Measurements from ENCODE around the gene FHAD1.

Gene FHAD1

GRCh38 chr1:15201221-15201620, 45.8 kb upstream of the FHAD1 start:
- Histone ChIP-seq H3K4me1 (ENCODE audit: low read length) (no peaks in the 10 kb centered on the region), H3K79me2 (ENCODE audit: low read length) (no peaks in the 10 kb centered on the region), H3K4me3 (ENCODE audit: low read length) (no peak overlapping the region), H3F3A (ENCODE audit: insufficient read depth, low read length) (no peaks in the 10 kb centered on the region), H4K20me1 (ENCODE audit: insufficient read depth, low read length) (no peaks in the 10 kb centered on the region), H3K27me3 (replicated peaks; ENCODE audit: insufficient read depth, low read length) (no peaks in the 10 kb centered on the region), H3K9me3 (replicated peaks; ENCODE audit: insufficient read depth, low read length) (no peaks in the 10 kb centered on the region), H3K27ac (ENCODE audit: low read length) (no peak overlapping the region), H3K36me3 (replicated peaks; ENCODE audit: insufficient read depth, low read length) (no peaks in the 10 kb centered on the region), H2AFZ (ENCODE audit: low read length) (no peak overlapping the region), H3K9me2 (replicated peaks; ENCODE audit: insufficient read depth, low read length) (no peaks in the 10 kb centered on the region), H3K9ac (ENCODE audit: low read length) (no peak overlapping the region), H3K4me2 (ENCODE audit: low read depth, low read length) (no peak overlapping the region)
- no peak for DNase-seq
- no peak for TF ChIP-seq EZH2 (optimal IDR thresholded peaks at IDR 0.05; ENCODE audit: low read depth, low read length)
- no peak for TF ChIP-seq EZH2phosphoT487 (IDR thresholded peaks at IDR 0.05; ENCODE audit: low read length)
- TF ChIP-seq, protein P1, sequence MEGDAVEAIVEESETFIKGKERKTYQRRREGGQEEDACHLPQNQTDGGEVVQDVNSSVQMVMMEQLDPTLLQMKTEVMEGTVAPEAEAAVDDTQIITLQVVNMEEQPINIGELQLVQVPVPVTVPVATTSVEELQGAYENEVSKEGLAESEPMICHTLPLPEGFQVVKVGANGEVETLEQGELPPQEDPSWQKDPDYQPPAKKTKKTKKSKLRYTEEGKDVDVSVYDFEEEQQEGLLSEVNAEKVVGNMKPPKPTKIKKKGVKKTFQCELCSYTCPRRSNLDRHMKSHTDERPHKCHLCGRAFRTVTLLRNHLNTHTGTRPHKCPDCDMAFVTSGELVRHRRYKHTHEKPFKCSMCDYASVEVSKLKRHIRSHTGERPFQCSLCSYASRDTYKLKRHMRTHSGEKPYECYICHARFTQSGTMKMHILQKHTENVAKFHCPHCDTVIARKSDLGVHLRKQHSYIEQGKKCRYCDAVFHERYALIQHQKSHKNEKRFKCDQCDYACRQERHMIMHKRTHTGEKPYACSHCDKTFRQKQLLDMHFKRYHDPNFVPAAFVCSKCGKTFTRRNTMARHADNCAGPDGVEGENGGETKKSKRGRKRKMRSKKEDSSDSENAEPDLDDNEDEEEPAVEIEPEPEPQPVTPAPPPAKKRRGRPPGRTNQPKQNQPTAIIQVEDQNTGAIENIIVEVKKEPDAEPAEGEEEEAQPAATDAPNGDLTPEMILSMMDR (IDR thresholded peaks at IDR 0.05; ENCODE audit: low read length): no peak

GRCh38 chr1:15201849-15202551, 45.0 kb upstream of the FHAD1 start:
- no peaks in the 10 kb centered on the region for H3K27me3 ChIP-seq (replicated peaks; ENCODE audit: insufficient read depth, low read length)
- TF ChIP-seq EZH2phosphoT487 (IDR thresholded peaks at IDR 0.05; ENCODE audit: low read length) (no peak), EZH2 (optimal IDR thresholded peaks at IDR 0.05; ENCODE audit: low read depth, low read length) (no peak)
- TF ChIP-seq, protein P1 (IDR thresholded peaks at IDR 0.05; ENCODE audit: low read length): no peak
- no peak overlapping the region for H3K9ac ChIP-seq (ENCODE audit: low read length)
- DNase-seq: no peak
- H3K4me3 ChIP-seq (ENCODE audit: low read length): no peak overlapping the region
- no peak overlapping the region for H3K4me2 ChIP-seq (ENCODE audit: low read depth, low read length)
- H2AFZ ChIP-seq (ENCODE audit: low read length): no peak overlapping the region
- H3K27ac ChIP-seq (ENCODE audit: low read length): no peak overlapping the region
- H3K9me2 ChIP-seq (replicated peaks; ENCODE audit: insufficient read depth, low read length): no peaks in the 10 kb centered on the region
- H3K4me1 ChIP-seq (ENCODE audit: low read length): no peaks in the 10 kb centered on the region
- no peaks in the 10 kb centered on the region for H4K20me1 ChIP-seq (ENCODE audit: insufficient read depth, low read length)
- H3K9me3 ChIP-seq (replicated peaks; ENCODE audit: insufficient read depth, low read length): no peaks in the 10 kb centered on the region
- no peaks in the 10 kb centered on the region for H3F3A ChIP-seq (ENCODE audit: insufficient read depth, low read length)
- no peaks in the 10 kb centered on the region for H3K79me2 ChIP-seq (ENCODE audit: low read length)
- H3K36me3 ChIP-seq (replicated peaks; ENCODE audit: insufficient read depth, low read length): no peaks in the 10 kb centered on the region

- Histone ChIP-seq H3K79me2 (ENCODE audit: low read length) (no peaks in the 10 kb centered on the region), H2AFZ (ENCODE audit: low read length) (no peak overlapping the region), H3F3A (ENCODE audit: insufficient read depth, low read length) (no peaks in the 10 kb centered on the region), H3K4me3 (ENCODE audit: low read length) (no peak overlapping the region), H3K36me3 (replicated peaks; ENCODE audit: insufficient read depth, low read length) (no peaks in the 10 kb centered on the region), H3K9me2 (replicated peaks; ENCODE audit: insufficient read depth, low read length) (no peaks in the 10 kb centered on the region), H3K4me2 (ENCODE audit: low read depth, low read length) (no peak overlapping the region), H3K9ac (ENCODE audit: low read length) (no peak overlapping the region), H3K4me1 (ENCODE audit: low read length) (no peaks in the 10 kb centered on the region), H3K27ac (ENCODE audit: low read length) (no peak overlapping the region), H3K27me3 (replicated peaks; ENCODE audit: insufficient read depth, low read length) (no peaks in the 10 kb centered on the region), H3K9me3 (replicated peaks; ENCODE audit: insufficient read depth, low read length) (no peaks in the 10 kb centered on the region), H4K20me1 (ENCODE audit: insufficient read depth, low read length) (no peaks in the 10 kb centered on the region)
- TF ChIP-seq EZH2phosphoT487 (IDR thresholded peaks at IDR 0.05; ENCODE audit: low read length) (no peak), EZH2 (optimal IDR thresholded peaks at IDR 0.05; ENCODE audit: low read depth, low read length) (no peak)
- TF ChIP-seq, protein P1 (IDR thresholded peaks at IDR 0.05; ENCODE audit: low read length): no peak
- no peak for DNase-seq
Measured at GRCh38 chr1:15204931-15205330, 42.1 kb upstream of the FHAD1 start.

All from MM.1S (cell line).